H1 (cell line): Measurements from ENCODE around the gene CHD1L.

ENCODE experiments used
- CTCF ChIP-seq, 3 experiments: IDR thresholded peaks; 1 replicate in 2 of 3; 2 replicates in 1 of 3; pipeline versions ENCODE4 v1.5.1 to v1.6.1; 2011; ENCODE audit warnings: low read length in 3 of 3, mild to moderate bottlenecking in 3 of 3, inconsistent platforms in 2 of 3, low read depth in 1 of 3, moderate library complexity in 1 of 3; ENCODE audit not compliant: insufficient read depth in 1 of 3; ENCODE audit errors: control extremely low read depth in 1 of 3
- EGR1 ChIP-seq: IDR thresholded peaks from 2 replicates; pipeline ENCODE4 v1.6.1; 2011; ENCODE audit warnings: low read depth, low read length, borderline replicate concordance
- KDM1A ChIP-seq: fragments of 200-600, 300-600 bp; sonication (generic); IDR thresholded peaks from 2 replicates; pipeline ENCODE4 v1.7.1; 2016; ENCODE audit warnings: mild to moderate bottlenecking, low read length, borderline replicate concordance
- POLR2A ChIP-seq, 2 experiments: IDR thresholded peaks; 1 replicate in 1 of 2; 2 replicates in 1 of 2; pipeline ENCODE4 v1.6.1; 2011; ENCODE audit warnings: low read depth in 2 of 2, low read length in 2 of 2, mild to moderate bottlenecking in 2 of 2; ENCODE audit errors: control extremely low read depth in 1 of 2
- SIN3A ChIP-seq, 2 experiments: IDR thresholded peaks in 1 of 2; conservative IDR thresholded peaks in 1 of 2; 2 replicates each; pipeline ENCODE4 v1.6.1; 2011 to 2012; ENCODE audit warnings: low read length in 2 of 2, improper control_type of control experiment in 1 of 2, low read depth in 1 of 2, mild to moderate bottlenecking in 1 of 2
- SIX5 ChIP-seq: IDR thresholded peaks from 2 replicates; pipeline ENCODE4 v1.6.1; 2011; ENCODE audit warnings: mild to moderate bottlenecking, low read depth, low read length
- SRF ChIP-seq: IDR thresholded peaks from 2 replicates; pipeline ENCODE4 v1.6.1; 2011; ENCODE audit warnings: mild to moderate bottlenecking, low read depth, low read length, moderate library complexity
- TAF1 ChIP-seq: IDR thresholded peaks from 2 replicates; pipeline ENCODE4 v1.6.1; 2011; ENCODE audit warnings: mild to moderate bottlenecking, low read depth, low read length
- TEAD4 ChIP-seq: IDR thresholded peaks from 2 replicates; pipeline ENCODE4 v1.6.1; 2012; ENCODE audit warnings: low read depth, low read length, inconsistent platforms, mixed read lengths
- TF ChIP-seq, protein P1 (sequence below): IDR thresholded peaks from 2 replicates; pipeline ENCODE4 v1.6.1; 2012; ENCODE audit warnings: inconsistent platforms

- TF ChIP-seq POLR2A (IDR thresholded peaks at IDR 0.05; ENCODE audit: control extremely low read depth in 1 of 2, low read depth in 2 of 2, low read length in 2 of 2) (no peak), SRF (no peak), CTCF (IDR thresholded peaks at IDR 0.05; ENCODE audit: control extremely low read depth in 1 of 3, insufficient read depth in 1 of 3, low read depth in 1 of 3, low read length in 3 of 3) (no peak), SIN3A (conservative IDR thresholded peaks at IDR 0.05 in 1 of 2, IDR thresholded peaks at IDR 0.05 in 1 of 2; ENCODE audit: low read depth in 1 of 2, low read length in 2 of 2) (no peak), SIX5 (no peak), EGR1 (no peak), KDM1A (no peak), TAF1 (no peak), TEAD4 (no peak)
- TF ChIP-seq, protein P1, sequence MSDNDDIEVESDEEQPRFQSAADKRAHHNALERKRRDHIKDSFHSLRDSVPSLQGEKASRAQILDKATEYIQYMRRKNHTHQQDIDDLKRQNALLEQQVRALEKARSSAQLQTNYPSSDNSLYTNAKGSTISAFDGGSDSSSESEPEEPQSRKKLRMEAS, result no peak
Measured at GRCh38 chr1:147204080-147204479, 38.4 kb upstream of the CHD1L start.
